GM19043 (cell line): ENCODE measurements around the gene RBCK1.
"Not testable (repeated sequence)": the region's sequence is repeated elsewhere in the genome, so short reads cannot be mapped to it uniquely, and the experiment has no call there.

ENCODE experiments used
- ATAC-seq: cut with Tn5 transposase; IDR thresholded peaks from one replicate; pipeline ENCODE4 v1.9.1; 2021; ENCODE audit warnings: low read depth; ENCODE audit not compliant: unreplicated experiment

The RBCK1 gene

DNA sequence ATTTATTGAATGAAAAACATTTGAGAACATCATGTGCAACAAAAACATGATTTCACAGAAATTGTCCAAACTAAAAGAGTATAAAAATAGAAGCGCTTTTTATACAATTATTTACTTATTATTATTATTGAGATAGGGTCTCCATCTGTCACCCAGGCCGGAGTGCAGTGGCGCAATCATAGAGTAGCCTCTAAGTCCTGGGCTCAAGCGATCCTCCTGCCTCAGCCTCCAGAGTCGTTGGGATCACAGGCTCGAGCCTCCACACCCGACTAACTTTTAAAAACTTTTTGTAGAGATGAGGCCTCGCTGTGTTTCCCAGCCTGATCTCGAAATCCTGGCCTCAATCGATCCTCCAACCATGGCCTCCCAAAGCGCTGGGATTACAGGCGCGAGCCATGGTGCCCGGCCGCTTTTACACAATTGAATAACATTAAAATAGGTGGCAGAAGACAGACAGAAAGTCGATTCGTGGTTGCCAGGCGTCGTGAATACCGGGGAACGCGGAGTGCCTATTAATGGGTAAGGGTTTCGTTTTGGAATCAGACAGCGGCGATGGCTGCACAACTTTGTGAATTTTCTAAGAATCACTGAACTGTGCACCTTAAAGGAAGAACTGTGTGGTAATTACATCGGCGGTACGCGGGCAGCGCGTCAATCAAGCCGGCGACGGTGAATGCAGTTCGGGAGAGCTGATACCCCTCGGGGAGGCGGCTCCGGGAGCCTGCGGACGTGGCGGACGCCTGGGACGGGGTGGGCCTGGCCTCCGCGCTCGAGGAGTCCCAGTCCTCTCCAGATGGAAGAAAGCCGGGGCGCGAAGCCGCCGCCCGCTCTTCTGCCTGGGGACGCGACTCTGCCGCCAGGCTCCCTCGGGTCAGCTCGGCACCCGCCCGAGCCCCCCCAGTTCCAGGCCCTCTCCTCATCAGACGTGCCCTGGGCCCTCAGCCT, 53.4 kb downstream of the RBCK1 start:
- ATAC-seq, result peak; percentile 25

DNA sequence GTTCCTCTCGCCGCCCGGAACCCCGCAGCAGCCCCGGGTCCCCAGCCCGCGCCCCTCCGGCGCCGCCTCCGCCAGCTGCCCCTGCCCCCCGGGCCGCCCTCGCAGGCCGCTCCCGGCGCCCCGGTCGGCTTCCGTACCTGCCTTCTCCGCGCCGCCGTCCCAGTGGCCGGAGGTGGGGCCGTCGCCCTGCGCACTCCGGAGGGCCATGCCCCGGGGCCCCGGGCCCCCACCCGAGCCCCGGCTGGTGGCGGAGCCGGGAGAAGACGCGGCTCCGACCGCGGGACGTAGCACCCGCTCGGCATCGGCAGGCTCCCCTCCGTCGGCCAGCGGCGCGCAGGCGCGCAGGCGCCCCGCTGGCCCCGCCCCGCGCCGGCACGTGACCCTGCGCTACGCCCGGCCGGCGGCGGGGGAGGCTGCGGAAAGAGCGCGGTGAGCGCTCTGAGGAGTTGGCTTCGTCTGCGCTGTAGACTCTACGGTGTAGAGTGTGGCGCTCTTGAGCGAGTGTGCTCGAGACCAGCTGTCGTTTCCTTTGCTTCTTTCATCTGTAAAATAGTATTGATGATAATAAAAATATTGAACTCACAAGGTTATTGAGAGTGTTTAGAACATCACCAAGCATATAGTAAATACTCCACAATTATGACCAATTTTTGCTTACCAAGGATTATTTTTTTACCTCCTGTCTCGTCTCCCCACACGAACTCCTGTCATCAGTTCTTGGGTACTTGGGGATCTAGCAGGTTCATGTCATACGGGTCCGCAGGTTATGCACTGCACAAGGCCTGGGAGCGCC, 54.3 kb downstream of the RBCK1 start, which contains the start of gene TBC1D20:
TBC1D20 (minus strand) TSS at position 335 of the 793 bp plus-strand sequence; CDS start at position 207, 128 bp downstream.
- ATAC-seq, result peak; percentile 96

DNA sequence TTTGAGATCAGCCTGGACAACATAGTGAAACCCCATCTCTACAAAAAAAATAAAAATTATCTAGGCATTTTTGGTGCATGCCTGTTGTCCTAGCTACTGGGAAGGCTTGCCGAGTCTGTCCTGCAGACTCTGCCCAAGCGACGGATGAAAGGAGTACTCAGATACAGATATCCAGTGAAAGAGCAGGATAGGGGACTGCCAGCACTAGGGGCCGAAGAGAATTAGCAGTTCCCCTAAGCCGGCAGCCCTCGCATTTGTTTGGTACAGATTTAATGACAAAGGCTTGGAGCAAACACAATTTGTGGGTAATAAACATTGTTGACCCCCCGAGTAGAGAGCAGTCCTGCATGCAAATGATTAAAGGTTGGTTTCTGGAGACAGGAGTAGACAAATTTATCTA, 59.7 kb downstream of the RBCK1 start:
- no peak for ATAC-seq

DNA sequence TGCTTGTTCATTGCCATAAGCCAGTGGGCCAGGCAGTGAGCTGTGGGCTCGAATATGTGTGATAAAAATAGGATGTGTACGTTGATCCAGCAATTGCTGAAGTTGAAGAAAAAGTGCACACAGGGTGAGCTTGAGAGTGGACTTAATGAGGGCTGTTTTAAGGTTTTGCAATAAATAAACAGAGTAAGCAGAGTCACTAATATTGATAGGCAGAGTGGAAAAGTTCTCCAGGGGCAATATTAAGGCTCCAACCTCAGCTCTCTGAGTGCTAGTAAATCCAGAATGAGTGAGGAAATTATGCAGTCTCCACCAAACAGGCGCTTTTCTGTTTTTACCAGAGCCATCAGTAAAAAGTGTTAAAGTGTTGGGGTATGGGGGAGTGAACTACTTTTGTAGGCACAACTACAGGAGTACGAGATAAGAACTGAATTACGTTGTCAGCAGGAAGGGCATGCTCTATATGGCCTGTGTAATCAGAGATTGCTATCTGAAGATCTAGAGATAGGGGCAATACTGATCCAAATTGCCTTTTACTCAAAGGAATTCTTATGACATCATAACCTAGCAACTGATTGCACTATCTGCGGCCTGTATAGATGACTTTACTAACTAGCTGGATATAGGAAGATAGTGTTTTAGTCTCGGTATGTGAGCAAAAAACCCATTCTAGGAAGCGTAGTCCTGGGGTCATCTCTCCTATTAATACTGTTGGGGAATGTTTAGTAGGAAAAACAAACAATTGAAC, 61.8 kb downstream of the RBCK1 start:
- no peak for ATAC-seq

DNA sequence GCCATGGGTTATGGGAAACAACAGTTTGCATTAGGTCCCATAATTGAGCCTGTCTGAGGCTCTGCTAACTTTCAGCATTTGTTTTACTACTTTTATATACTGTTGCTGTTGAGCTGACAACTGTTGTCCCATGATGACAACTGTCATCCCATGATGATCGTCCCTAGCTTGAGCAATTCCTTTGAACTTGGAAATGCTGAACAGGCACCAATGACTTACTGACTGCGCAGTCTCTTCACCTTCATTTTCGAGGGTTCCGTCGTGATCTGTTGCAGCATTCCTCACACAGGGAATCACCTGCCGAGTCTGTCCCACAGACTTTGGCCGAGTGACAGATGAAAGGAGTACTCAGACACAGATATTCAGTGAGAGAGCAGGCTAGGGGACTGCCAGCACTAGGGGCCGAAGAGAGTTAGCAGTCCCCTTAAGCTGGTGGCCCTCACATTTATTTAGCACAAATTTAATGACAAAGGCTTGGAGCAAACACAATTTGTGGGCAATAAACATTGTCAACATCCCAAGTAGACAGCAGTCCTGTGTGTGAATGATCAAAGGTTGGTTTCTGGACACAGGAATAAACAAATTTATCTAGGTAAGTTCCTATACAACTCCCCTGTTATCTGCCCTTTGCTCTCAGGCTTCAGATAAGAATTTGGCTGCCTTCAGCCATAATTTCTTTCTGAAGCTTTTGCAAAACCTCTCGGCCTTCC, 64.2 kb downstream of the RBCK1 start:
- no peak for ATAC-seq

DNA sequence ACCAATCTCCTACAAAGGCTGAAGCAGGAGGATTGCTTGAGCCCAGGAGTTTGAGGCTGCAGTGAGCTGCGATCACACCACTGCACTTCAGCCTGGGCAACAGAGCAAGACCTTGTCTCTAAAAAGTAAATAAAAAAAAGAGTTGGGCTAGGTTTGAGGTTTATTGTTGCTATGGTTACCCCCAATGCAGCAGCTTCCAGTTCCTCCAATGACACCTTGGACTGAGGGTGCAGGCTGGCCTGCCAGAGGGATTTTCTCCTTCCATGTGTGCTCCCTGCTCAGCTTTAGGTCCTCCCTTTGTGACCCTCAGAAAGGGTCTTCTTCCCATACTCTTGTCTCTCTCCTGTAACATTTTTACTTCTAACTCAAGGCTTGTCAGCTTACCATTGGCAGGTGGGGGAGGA, 64.8 kb downstream of the RBCK1 start:
- no peak for ATAC-seq

DNA sequence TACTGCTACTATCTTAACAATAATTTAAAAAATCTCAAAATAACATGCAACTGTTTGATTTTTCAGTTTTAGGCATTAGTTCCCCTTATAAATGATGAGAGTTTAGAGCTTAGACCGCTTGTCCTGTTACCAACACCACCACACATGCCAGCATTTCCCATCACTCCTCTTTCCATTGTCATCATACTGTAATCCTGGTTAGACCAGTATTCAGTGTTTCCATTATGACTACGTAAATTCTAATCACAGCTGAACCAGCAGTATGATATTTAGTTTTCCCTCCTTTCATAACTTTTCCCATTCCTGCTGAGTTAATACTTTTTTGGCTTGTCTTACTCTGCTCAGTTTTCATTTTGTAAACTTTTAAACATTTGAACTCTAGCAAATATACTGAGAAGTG, 66.5 kb downstream of the RBCK1 start:
- ATAC-seq, result no peak

DNA sequence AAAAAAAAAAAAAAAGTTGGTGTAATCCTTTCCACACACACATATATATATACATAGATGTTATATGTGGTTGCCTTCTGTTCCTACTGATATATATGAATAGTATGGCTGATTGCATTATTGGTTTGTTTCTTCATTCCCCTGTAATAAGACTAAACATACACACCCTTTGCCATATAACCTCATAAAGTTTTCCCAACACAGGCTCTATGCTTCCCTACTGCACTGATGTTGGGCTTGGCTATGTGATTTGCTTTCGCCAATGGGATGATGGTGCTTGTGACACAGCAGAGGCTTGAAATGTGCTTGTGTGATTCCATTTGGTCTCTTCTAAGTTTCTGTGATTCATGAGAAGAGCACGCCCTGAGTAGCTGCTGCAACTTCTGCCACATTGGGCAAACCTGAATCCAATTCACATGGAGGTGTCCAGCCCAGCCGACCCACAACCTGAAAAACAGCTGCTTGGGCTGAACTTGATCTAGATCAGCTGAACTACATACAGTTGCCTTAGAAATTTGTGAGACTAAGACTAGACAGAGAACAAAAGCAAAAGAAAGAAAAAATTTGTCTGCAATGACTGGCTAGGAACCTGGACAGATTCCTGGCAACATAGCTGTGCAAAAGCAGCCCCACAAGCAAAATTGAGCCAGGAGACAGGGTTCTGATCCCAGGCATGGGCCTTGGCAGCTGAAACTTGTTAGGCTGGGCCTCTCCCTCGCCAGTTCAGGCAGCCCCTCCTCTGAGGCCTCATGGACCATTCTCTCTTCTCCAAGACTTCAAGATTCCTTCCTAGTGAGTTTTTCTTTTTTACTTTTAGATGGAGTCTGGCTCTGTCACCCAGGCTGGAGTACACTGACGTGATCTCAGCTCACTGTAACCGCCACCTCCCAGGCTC, 67.6 kb downstream of the RBCK1 start:
- ATAC-seq, result no peak

DNA sequence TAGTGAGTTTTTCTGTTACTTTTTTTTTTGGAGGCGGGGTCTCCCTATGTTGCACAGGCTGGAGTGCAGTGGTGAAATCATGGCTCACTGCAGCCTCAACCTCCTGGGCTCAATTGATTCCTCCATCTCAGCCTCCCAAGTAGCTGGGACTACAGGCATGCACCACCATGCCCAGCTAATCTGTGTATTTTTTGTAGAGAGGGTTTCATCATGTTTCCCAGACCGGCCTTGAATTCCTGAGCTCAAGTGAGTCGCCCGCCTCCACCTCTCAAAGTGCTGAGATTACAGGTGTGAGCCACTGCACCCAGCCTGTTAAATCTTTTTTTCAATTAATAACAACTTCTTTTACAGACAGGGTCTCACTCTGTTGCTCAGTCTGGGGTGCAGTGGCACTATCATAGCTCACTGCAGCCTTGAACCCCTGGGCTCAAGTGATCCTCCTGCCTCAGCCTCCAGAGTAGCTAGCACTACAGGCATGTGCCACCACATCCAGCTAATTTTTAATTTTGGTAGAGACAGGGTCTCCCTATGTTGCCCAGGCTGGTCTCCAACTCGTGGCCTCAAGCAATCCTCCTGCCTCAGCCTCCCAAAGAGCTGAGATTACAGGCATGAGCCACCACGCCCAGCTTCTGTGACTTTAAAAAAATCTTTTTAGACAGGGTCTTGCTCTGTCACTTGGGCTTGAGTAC, 68.6 kb downstream of the RBCK1 start:
- ATAC-seq, result not testable (repeated sequence)

DNA sequence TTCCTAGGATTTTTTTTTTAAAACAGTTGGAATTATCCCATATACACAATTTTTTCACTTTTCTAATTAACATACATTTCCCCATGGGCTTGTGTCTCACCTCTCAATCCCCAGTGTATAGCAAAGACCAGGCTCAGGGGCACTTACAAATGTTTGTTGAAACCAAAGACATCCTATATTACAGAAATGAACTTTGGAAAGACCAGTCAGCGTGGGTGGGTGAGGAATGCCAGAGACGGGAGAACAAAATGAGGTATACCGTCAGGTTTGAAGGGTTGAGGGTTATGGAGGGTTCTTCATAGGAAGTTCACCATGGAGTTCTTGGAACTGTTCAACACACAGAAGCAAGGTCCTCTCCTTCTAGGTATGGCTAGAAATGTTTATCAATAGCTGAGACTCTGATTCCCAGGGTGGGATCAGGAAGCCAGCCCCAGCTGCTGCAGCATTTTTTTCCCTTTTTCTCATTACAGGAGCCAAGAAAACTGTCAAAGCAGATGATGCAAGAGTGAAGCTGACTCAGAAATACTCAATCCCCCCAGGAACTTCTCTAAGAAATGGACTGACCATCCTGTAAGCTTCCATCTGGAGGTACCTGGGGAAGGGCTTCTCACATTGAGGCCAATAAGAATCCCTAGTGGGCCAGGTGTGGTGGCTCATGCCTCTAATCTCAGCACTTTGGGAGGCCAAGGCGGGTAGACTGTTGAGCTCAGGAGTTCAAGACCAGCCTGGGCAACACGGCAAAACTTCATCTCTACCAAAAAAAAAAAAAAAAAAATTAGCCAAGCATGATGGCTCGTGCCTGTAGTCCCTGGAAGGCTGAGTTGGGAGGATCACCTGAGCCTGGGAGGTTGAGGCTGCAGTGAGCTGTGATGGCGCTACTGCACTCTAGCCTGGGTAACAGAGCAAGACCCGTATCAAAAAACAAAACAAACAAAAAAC, 70.2 kb downstream of the RBCK1 start:
- ATAC-seq, result no peak

DNA sequence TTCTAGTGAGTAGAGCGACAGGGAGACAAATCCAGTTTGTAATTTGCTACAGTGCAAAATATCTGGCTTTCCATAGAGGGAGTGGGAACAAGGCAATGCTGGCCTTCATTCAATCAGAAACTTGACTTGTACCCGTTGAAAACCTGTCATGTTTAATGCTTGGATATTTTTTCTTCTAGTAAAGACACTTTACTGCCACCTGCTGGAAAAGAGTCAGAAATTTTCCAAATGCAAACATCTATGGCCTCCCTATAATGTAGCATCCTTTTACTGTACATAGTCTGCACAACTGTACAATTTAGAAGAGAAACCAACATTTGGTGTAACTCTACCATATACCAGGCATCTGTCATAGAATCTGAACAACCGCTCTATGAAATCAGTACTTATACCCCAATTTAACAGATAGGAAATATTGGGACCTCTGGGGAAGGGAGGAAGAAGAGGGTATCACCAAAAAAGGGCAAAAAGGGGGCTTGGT, 70.9 kb downstream of the RBCK1 start:
- no peak for ATAC-seq

DNA sequence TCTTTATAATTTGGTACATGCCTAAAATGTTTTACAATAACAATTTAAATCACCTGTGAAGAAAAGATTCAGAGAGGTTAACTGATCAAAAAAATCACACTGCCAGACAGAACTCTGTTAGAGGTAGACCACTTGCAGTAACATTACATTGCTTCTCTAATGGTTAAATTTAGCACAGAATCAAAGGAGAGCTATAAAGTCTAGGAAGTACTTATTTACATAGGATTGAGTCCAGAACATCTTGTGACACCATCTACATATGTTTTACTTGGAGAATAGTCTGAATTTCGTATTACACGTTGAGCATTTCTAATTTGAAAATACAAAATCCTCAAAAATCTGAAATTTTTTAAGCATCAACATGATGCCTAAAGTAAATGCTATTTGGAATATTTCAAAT, 71.4 kb downstream of the RBCK1 start:
- ATAC-seq, result no peak

DNA sequence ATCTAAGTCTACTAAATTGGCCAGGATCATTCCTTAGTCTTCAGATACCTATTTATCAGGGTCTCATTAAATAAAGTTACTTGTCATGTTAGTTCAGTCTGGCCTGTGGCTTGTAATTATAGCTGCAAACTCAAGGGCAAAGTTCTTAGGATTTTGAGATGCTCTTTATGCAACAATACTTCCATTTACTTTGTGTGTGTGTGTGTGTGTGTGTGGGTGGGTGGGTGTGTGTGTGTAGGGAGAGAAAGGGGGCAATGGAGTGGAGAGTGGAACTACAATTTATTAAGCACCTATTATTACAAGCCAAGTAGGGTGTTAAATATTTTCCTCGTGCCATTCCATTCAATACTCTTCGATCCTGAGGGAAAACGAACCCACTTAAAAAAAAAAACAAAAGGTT, 71.9 kb downstream of the RBCK1 start:
- no peak for ATAC-seq

DNA sequence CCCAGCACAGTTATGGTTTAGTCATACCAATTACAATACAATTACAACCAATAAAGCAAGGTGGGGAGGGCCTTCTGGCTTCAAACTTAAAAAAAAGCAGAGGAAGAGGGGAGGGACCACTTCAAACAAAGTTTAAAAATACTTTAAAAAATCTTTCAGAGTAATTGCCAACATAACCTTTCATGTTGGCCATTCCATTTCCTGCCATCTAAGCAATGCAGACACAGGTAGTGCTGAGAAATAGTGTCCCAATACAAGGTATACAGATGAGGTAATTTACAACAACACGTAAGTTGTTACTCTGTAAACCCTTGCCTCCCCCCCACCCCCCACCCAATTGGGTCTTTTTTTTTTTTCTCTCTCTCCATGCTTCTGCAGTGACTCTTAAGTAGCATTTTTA, 73.1 kb downstream of the RBCK1 start:
- ATAC-seq, result no peak
